SK-N-SH (cell line): ENCODE results near the gene IFT25. TPM values are rescaled to one million over a fixed set of nuclear protein-coding genes. Genes with fewer than 3 reads are reported as not detected.

Source experiments
- CTCF ChIA-PET: fragments of 300-600, 350-600 bp; formaldehyde crosslinking; extraction: SDS; loops from one replicate; lab custom pipeline; 2021; lab: Yijun Ruan, JAX
- POLR2A ChIA-PET: fragments of 350-600 bp; sonication (Branson Sonifier 250); formaldehyde crosslinking; extraction: SDS; loops from one replicate; lab custom pipeline; 2020; ENCODE audit warnings: antibody characterized with exemption, inconsistent platforms; lab: Yijun Ruan, JAX
- DNase-seq: peaks from one replicate; pipeline ENCODE4 v3.0.0; 2012
- H2AFZ ChIP-seq: fragments of 200-600 bp; sonication (generic); 2 replicates; pipeline ENCODE4 v1.8.1; 2016; ENCODE audit warnings: antibody characterized with exemption, mild to moderate bottlenecking, low read depth
- H3F3A ChIP-seq: fragments of 200-600 bp; sonication (generic); replicated peaks from 2 replicates; pipeline ENCODE3; 2016; ENCODE audit warnings: antibody characterized with exemption, mild to moderate bottlenecking; ENCODE audit not compliant: insufficient read depth
- H3K27ac ChIP-seq, 2 experiments: fragments of 200-500 bp in 1 of 2; fragments of 200-600 bp in 1 of 2; sonication (Bioruptor generic) in 1 of 2; sonication (generic), shearing (Covaris generic) in 1 of 2; 2 replicates each; pipeline versions ENCODE4 v1.5.1 to v1.6.1; 2014 to 2016; ENCODE audit warnings: low read depth in 2 of 2, inconsistent platforms in 1 of 2, low read length in 1 of 2, mild to moderate bottlenecking in 1 of 2, mixed read lengths in 1 of 2
- H3K27me3 ChIP-seq: fragments of 200-600 bp; sonication (generic), shearing (Covaris generic); 2 replicates; pipeline ENCODE4 v1.6.1; 2016; ENCODE audit warnings: mixed run types; ENCODE audit not compliant: insufficient read depth
- H3K36me3 ChIP-seq, 2 experiments: fragments of 200-500 bp in 1 of 2; fragments of 200-600 bp in 1 of 2; sonication (Bioruptor generic) in 1 of 2; sonication (generic) in 1 of 2; replicated peaks in 1 of 2; 2 replicates each; pipeline versions ENCODE3 to v1.5.1; 2014 to 2016; ENCODE audit warnings: low read length in 1 of 2, mild to moderate bottlenecking in 1 of 2; ENCODE audit not compliant: insufficient read depth in 2 of 2, control insufficient read depth in 1 of 2
- H3K4me1 ChIP-seq, 2 experiments: fragments of 200-500 bp in 1 of 2; fragments of 200-600 bp in 1 of 2; sonication (Bioruptor generic) in 1 of 2; sonication (generic), shearing (Covaris generic) in 1 of 2; 2 replicates each; pipeline versions ENCODE4 v1.5.1 to v1.6.1; 2014 to 2016; ENCODE audit warnings: low read depth in 1 of 2, low read length in 1 of 2, mixed run types in 1 of 2; ENCODE audit not compliant: insufficient read depth in 2 of 2, control insufficient read depth in 1 of 2
- H3K4me2 ChIP-seq: fragments of 200-600 bp; sonication (generic), shearing (Covaris generic); 2 replicates; pipeline ENCODE4 v1.6.1; 2017; ENCODE audit warnings: mixed run types
- H3K4me3 ChIP-seq, 2 experiments: fragments of 200-500 bp in 1 of 2; fragments of 200-600 bp in 1 of 2; sonication (Bioruptor generic) in 1 of 2; sonication (generic), shearing (Covaris generic) in 1 of 2; 2 replicates each; pipeline versions ENCODE4 v1.5.1 to v1.8.1; 2014 to 2016; ENCODE audit warnings: low read depth in 2 of 2, inconsistent platforms in 1 of 2, low read length in 1 of 2, mild to moderate bottlenecking in 1 of 2, mixed read lengths in 1 of 2, moderate library complexity in 1 of 2
- H3K79me2 ChIP-seq: fragments of 200-600 bp; sonication (generic); 2 replicates; pipeline ENCODE4 v1.8.1; 2017; ENCODE audit warnings: mild to moderate bottlenecking; ENCODE audit not compliant: insufficient read depth
- H3K9ac ChIP-seq: fragments of 200-600 bp; sonication (generic); 2 replicates; pipeline ENCODE4 v1.6.1; 2017; ENCODE audit warnings: mixed run types
- H3K9me2 ChIP-seq: fragments of 200-600 bp; sonication (generic); 2 replicates; pipeline ENCODE4 v1.6.1; 2017; ENCODE audit warnings: mixed run types
- H3K9me3 ChIP-seq: fragments of 200-600 bp; sonication (generic); 2 replicates; pipeline ENCODE4 v1.6.1; 2017; ENCODE audit warnings: mixed run types, mild to moderate bottlenecking, moderate library complexity
- H4K20me1 ChIP-seq: fragments of 200-600 bp; sonication (generic); 2 replicates; pipeline ENCODE4 v1.6.1; 2017; ENCODE audit warnings: mild to moderate bottlenecking, mixed run types; ENCODE audit not compliant: insufficient read depth
- CHD2 ChIP-seq: fragments of 150-350 bp; IDR thresholded peaks from 2 replicates; pipeline ENCODE4 v1.6.1; 2018; ENCODE audit warnings: low read length; ENCODE audit not compliant: partially characterized antibody
- ELF1 ChIP-seq: IDR thresholded peaks from 2 replicates; pipeline ENCODE4 v1.4.0; 2012
- EP300 ChIP-seq, 2 experiments: IDR thresholded peaks; 2 replicates each; pipeline versions ENCODE4 v1.4.0 to v1.6.1; 2012; ENCODE audit warnings: borderline replicate concordance in 1 of 2, low read depth in 1 of 2, low read length in 1 of 2
- FOSL2 ChIP-seq: IDR thresholded peaks from 2 replicates; pipeline ENCODE4 v1.4.0; 2012; ENCODE audit warnings: low read depth, mild to moderate bottlenecking, moderate library complexity, borderline replicate concordance
- GATA2 ChIP-seq: sonication (generic); formaldehyde crosslinking; IDR thresholded peaks from 2 replicates; pipeline ENCODE4 v1.5.0; 2020; ENCODE audit warnings: mild to moderate bottlenecking, missing genetic modification reagents
- MEF2A ChIP-seq: IDR thresholded peaks from 2 replicates; pipeline ENCODE4 v1.4.0; 2012; ENCODE audit warnings: low read depth, borderline replicate concordance
- MXI1 ChIP-seq: IDR thresholded peaks from 2 replicates; pipeline ENCODE4 v1.6.1; 2012; ENCODE audit warnings: mild to moderate bottlenecking, low read depth, low read length, improper control_type of control experiment
- NRF1 ChIP-seq: IDR thresholded peaks from 2 replicates; pipeline ENCODE4 v1.6.1; 2012; ENCODE audit warnings: low read depth, mild to moderate bottlenecking, low read length
- RAD21 ChIP-seq: IDR thresholded peaks from 2 replicates; pipeline ENCODE4 v1.6.1; 2012; ENCODE audit warnings: mild to moderate bottlenecking, low read length
- RCOR1 ChIP-seq: fragments of 150-350 bp; IDR thresholded peaks from 2 replicates; pipeline ENCODE4 v1.6.1; 2017; ENCODE audit warnings: antibody characterized with exemption, low read length
- SMC3 ChIP-seq: IDR thresholded peaks from 2 replicates; pipeline ENCODE4 v1.6.1; 2012; ENCODE audit warnings: low read depth, low read length, improper control_type of control experiment
- YY1 ChIP-seq: IDR thresholded peaks from 2 replicates; pipeline ENCODE4 v1.4.0; 2012; ENCODE audit warnings: low read depth, mild to moderate bottlenecking
- WGBS: methylation state at CpG from one replicate; pipeline ENCODE4 v1.1.6; 2017; ENCODE audit warnings: low lambda C conversion rate; 5-methylcytosine and 5-hydroxymethylcytosine counted together
- polyA plus RNA-seq, 3 experiments: library from polyadenylated mRNA; depleted of rRNA; stranded (reverse); fragments of >200 nt; gene quantifications; 2 replicates each; pipeline ENCODE4 v1.2.3, GENCODE V29; 2012
- TF ChIP-seq, protein P1 (sequence below): IDR thresholded peaks from 2 replicates; pipeline ENCODE4 v1.4.0; 2012; ENCODE audit warnings: low read depth
- TF ChIP-seq, protein P2 (sequence below): IDR thresholded peaks from 2 replicates; pipeline ENCODE4 v1.6.1; 2012; ENCODE audit warnings: mild to moderate bottlenecking, low read depth, low read length, moderate library complexity

The IFT25 gene
- polyA plus RNA-seq, 1 of the 3 experiments (the other 2 are of a cell fraction): 25.7 TPM

DNA sequence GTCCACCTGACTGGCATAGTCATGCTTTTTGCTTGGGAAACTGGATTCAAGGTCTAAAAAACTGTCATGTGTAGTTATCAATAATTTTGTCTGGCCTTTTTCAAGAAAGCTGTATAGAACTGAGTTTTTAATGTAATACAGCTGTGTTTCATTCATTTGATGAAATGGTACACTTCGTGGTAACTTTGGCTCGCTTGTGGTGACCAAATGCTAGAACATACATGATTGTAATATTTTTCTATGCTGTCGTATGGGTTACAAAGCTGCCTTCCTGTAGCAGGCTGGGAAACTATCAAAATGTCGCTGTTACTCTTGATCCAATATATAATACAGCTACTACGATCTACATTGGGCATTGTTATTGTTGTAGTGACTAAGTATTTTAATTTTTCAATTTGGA is 2.8 kb upstream of the IFT25 start:
- peaks cover 80% of the 10 kb centered on the region for H3K79me2 ChIP-seq
- H3K9me2 ChIP-seq: no peaks in the 10 kb centered on the region
- H3K4me2 ChIP-seq: peak overlapping the region; percentile 93
- WGBS: 89% methylated on average over 5 of the region's 5 CpGs
- TF ChIP-seq YY1: no peak
- TF ChIP-seq FOSL2: no peak
- DNase-seq: no peak
- H3F3A ChIP-seq: peaks cover 6% of the 10 kb centered on the region
- ChIA-PET CTCF (interaction anchor here (0.8 to 11.2 kb wide), 11 partner anchors 8 to 147 kb away, joined by 3 to 100 read pairs (median 5); no protein-coding TSS in a partner anchor), POLR2A (no interaction called here)
- no peak overlapping the region for H2AFZ ChIP-seq
- H3K27me3 ChIP-seq: no peaks in the 10 kb centered on the region
- peak overlapping the region in 1 of 2 experiments; percentile 18; a peak in 1 of 4 replicates for H3K27ac ChIP-seq
- H3K9me3 ChIP-seq: no peaks in the 10 kb centered on the region
- H3K4me3 ChIP-seq: 0 out of 4 replicates have a peak overlapping the region, but pooled peaks of 1 of the 2 experiments have one; percentile 72
- H3K36me3 ChIP-seq: peaks cover 33 to 36% of the 10 kb centered on the region in 2 experiments
- peaks cover 11 to 41% of the 10 kb centered on the region in 2 experiments; a peak in 2 of 4 replicates for H3K4me1 ChIP-seq
- H3K9ac ChIP-seq: no peak overlapping the region
- H4K20me1 ChIP-seq: peaks cover 18% of the 10 kb centered on the region

DNA sequence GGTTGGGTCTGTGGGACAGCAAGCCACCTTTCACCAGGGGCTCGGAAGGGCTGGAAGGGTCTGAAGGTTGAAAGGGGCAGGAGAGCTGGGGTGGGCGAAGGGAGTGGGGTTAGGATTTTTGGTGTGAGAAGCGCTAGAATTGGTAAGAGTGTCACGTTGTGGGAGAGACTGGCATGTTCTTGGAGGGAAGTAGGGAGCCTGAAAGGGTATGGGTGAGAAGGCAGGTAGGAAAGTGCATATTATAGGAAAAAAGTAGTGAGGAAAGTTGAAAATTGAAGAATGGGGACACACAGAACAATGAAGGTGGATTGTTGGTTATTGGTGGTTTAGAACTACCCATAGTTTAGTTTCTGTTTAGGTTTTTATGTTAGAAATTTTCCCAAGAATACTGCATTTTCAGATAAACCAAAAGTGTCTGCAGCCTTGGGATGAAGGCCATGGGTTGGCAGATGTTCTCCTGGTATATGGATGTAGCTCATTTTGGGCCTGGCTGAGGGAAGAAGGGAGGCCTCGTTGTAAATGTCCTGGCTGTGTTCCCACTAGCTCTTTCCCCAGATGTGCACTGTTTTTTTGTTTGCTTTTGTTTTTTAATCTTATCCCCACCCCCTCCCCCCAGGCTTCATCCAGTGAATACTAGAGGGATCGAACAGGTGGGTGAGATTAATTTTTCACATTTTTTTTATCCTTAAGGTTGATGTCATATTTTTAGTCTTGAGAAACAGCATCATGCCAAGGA is 1.8 kb upstream of the IFT25 start:
- peaks cover 18% of the 10 kb centered on the region for H4K20me1 ChIP-seq
- peaks cover 11 to 40% of the 10 kb centered on the region in 2 experiments; a peak in 2 of 4 replicates for H3K4me1 ChIP-seq
- H3K9ac ChIP-seq: peak overlapping the region; percentile 76
- POLR2A ChIA-PET: no interaction called here
- H3K9me2 ChIP-seq: no peaks in the 10 kb centered on the region
- no peak overlapping the region for H2AFZ ChIP-seq
- DNase-seq: no peak
- peak overlapping the region; percentile 49 to 72 for H3K4me3 ChIP-seq
- H3K36me3 ChIP-seq: peaks cover 26 to 28% of the 10 kb centered on the region in 2 experiments
- 56% methylated on average over 6 of the region's 6 CpGs for WGBS
- no peaks in the 10 kb centered on the region for H3K9me3 ChIP-seq
- H3K27ac ChIP-seq: no peak overlapping the region
- peak overlapping the region; percentile 93 for H3K4me2 ChIP-seq
- H3K27me3 ChIP-seq: no peaks in the 10 kb centered on the region
- CTCF ChIA-PET: interaction anchor here (0.8 to 11.2 kb wide), 8 partner anchors 9 to 86 kb away, joined by 3 to 100 read pairs (median 11); no protein-coding TSS in a partner anchor
- peaks cover 85% of the 10 kb centered on the region for H3K79me2 ChIP-seq
- peaks cover 2% of the 10 kb centered on the region for H3F3A ChIP-seq
- TF ChIP-seq SMC3: no peak
- TF ChIP-seq RCOR1: no peak

DNA sequence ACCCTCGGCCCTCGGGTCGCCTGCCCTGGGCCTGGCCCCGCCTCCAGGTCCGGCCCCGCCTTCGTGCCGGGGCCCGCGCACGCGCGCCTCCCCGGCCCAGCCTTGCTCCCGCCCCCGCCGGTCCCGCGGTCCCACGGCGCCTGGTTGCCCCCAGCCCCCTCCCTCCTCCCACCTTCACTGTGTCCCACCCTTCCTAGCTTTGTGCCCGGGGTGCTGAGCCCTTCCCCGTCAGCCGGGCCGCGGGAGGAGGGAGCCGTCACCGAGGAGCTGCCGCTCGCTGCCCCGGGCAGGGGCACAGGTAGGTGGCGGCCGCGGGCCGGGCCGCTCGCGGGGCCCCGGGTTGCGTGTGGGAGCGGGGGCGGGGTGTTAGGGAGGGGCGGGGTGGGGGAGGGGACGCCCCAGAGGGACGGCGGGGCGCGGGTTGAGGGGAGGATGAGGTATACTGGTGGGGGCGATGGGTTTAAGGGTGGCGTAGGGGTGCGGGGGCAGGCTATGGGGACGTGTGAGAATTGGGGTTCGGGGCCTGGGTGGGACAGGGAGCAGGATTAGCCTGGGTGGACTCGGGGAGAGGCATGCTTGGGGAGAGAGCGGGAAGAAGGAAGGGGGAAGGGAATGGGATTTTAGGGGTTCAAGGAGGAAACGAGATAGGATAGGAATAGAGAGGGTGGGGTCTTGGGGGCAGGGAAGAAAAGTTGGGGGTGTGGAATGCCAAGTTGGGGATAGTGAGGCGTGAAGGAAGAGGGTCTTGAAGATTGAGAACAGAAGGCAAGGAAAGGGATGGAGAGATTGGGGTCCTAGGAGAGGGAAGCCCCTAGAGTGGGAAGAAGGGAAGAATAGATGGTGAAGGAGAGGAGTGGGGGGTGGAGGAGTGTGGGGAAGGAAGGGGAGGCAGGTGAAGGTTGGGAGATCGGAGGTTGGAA is 1.0 kb upstream of the IFT25 start, which contains the start of gene LRRC42:
LRRC42 (plus strand) TSS at position 99 of the 920 bp plus-strand sequence. CDS start 5,650 bp downstream, outside the sequence.
- Histone ChIP-seq H3K36me3 (peaks cover 18 to 21% of the 10 kb centered on the region in 2 experiments), H3K4me3 (peak within 1 kb of the TSS; percentile 72 to 95), H3K4me2 (peak within 1 kb of the TSS; percentile 93), H2AFZ (peak within 1 kb of the TSS; percentile 79; the same call in 1 of the 2 replicates), H3K27ac (peak within 1 kb of the TSS; percentile 79 to 92), H3K9ac (peak within 1 kb of the TSS; percentile 83), H3K9me3 (no peaks in the 10 kb centered on the region), H3K27me3 (no peaks in the 10 kb centered on the region), H3K79me2 (peaks cover 84% of the 10 kb centered on the region), H3K4me1 (peaks cover 11 to 32% of the 10 kb centered on the region in 2 experiments; a peak in 2 of 4 replicates), H3K9me2 (no peaks in the 10 kb centered on the region), H4K20me1 (peaks cover 18% of the 10 kb centered on the region), H3F3A (no peaks in the 10 kb centered on the region)
- WGBS: 2% methylated on average over 32 of the region's 58 CpGs
- POLR2A ChIA-PET: interaction anchor here (0.6 to 1.6 kb wide), 4 partner anchors 9 to 106 kb away, joined by 3 to 4 read pairs (median 4); partner anchors contain the start of genes TMEM59 and YIPF1
- DNase-seq: peak; percentile 99
- CTCF ChIA-PET: interaction anchor here (0.9 to 11.2 kb wide), 7 partner anchors 13 to 502 kb away, joined by 3 to 100 read pairs (median 12); no protein-coding TSS in a partner anchor
- TF ChIP-seq ELF1 (no peak), MXI1 (peak; percentile 38; the same call in 1 of the 2 replicates), FOSL2 (no peak), RAD21 (no peak), NRF1 (peak; percentile 83), EP300 (IDR thresholded peaks at IDR 0.05; ENCODE audit: borderline replicate concordance in 1 of 2, low read depth in 1 of 2, low read length in 1 of 2) (no peak), MEF2A (no peak), GATA2 (CRISPR knock-in tag) (no peak), CHD2 (peak; percentile 29), RCOR1 (no peak)
- TF ChIP-seq, protein P1, sequence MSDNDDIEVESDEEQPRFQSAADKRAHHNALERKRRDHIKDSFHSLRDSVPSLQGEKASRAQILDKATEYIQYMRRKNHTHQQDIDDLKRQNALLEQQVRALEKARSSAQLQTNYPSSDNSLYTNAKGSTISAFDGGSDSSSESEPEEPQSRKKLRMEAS: 0 out of 2 replicates have a peak, but pooled peaks have one; percentile 4
- TF ChIP-seq, protein P2, sequence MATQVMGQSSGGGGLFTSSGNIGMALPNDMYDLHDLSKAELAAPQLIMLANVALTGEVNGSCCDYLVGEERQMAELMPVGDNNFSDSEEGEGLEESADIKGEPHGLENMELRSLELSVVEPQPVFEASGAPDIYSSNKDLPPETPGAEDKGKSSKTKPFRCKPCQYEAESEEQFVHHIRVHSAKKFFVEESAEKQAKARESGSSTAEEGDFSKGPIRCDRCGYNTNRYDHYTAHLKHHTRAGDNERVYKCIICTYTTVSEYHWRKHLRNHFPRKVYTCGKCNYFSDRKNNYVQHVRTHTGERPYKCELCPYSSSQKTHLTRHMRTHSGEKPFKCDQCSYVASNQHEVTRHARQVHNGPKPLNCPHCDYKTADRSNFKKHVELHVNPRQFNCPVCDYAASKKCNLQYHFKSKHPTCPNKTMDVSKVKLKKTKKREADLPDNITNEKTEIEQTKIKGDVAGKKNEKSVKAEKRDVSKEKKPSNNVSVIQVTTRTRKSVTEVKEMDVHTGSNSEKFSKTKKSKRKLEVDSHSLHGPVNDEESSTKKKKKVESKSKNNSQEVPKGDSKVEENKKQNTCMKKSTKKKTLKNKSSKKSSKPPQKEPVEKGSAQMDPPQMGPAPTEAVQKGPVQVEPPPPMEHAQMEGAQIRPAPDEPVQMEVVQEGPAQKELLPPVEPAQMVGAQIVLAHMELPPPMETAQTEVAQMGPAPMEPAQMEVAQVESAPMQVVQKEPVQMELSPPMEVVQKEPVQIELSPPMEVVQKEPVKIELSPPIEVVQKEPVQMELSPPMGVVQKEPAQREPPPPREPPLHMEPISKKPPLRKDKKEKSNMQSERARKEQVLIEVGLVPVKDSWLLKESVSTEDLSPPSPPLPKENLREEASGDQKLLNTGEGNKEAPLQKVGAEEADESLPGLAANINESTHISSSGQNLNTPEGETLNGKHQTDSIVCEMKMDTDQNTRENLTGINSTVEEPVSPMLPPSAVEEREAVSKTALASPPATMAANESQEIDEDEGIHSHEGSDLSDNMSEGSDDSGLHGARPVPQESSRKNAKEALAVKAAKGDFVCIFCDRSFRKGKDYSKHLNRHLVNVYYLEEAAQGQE: no peak
